C1 segment of cervical spinal cord (tissue), 14 donors: ENCODE data around the gene GLP1R.

Source experiments
- DNase-seq, 14 donors: peaks; one replicate each; lab custom pipeline; 2025; lab: John Stamatoyannopoulos, UW

Gene GLP1R

DNA sequence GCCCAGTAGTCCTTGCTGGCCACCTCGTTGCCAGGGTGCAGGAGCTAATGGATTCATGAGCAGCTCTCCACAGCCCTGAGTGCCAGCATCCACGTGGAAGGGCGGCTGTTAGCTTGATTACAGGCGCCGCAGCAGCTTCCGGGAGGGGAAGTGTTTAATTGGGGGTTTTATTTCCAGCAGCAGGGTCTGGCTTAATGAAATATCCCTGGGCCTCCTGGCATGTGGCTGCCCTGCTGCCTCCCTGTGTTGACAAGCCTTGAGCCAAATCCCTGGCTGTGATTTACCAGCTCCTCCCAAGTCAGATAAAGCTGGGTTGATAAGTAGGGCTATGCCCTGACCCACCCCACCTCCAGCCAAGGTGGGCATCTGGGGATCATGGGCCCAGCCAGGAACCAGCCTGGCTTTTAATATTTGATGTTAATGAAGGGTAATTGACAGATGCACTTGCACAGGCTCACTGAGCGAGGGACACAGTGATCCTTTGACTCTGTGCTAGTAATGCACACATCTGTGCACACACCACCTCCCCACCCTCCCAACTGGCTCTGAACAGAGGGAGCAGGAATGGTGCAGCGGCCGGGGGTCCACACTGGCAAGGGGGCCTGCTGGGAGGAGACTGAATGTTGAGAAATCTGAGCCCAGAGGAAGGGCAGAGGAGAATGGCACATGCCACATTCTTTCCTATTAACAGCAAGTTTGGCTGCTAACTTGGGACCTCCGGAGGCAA is 13.6 kb downstream of the GLP1R start:
- no peak for DNase-seq

DNA sequence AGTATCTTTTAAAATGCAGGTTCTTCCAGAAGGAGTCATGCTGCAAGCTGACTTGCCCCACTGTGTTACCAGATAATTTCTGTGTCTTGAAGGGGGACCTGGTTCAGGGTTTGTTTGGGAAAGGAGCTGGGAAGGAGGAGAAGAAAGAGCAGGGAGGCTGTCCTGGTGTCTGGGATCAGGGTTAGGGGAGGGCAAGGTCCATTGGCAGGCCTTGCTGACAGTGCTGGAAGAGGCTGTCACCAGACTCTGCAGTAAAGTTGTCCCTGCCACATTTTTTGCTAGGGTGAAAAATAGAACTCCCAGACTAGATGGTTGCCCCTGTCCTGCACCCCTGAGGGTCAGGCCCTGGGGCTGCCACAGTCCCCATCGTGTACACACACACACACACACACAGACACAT is 14.9 kb downstream of the GLP1R start:
- no peak for DNase-seq

DNA sequence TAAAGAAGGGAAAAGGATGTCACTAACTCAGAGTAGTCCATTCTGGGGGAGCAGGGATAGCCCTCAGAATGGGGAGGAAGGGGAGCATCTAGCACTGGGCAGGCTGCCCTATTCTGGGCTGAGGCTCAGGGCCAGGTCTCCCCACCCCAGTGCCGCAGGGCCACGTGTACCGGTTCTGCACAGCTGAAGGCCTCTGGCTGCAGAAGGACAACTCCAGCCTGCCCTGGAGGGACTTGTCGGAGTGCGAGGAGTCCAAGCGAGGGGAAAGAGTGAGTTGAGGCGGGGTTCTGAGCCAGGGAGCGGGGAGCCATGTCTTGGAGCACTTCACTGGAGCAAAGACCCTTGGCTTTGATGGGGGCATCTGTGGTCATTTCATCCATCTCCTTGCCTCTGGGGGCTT is 17.0 kb downstream of the GLP1R start:
- DNase-seq, result no peak

DNA sequence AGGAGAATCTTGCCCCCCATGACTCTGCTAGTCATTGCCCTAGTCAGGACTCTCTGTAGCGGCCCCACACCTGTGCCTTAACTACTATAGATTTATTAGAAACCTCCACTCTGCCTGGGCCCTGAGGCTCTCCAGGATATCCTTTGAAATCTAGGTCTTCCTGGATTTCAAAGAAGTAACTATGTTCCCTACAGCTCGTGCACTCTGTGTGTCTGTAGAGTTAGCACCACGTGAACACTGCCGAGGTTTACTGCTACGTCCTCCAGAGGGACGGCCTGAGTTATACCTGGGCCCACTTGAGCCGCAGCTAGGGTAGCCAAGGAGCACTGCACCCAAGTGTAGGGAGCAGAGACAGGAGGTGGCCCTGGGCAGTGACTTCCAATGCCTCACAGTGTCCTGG is 19.8 kb downstream of the GLP1R start:
- no peak for DNase-seq

DNA sequence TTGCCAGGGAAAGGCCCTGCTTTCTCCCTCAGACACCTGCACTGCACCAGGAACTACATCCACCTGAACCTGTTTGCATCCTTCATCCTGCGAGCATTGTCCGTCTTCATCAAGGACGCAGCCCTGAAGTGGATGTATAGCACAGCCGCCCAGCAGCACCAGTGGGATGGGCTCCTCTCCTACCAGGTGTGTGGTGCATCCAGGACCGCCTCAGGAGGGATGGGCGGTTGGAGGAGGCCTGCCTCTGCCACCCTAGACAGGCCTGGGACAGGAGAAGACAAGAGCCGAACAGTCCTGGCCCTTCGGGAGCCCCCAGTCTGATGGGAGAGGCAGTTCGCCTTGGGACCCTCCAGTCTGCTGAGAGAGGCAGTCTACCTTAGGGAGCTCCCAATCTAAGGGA is 24.2 kb downstream of the GLP1R start:
- no peak for DNase-seq

DNA sequence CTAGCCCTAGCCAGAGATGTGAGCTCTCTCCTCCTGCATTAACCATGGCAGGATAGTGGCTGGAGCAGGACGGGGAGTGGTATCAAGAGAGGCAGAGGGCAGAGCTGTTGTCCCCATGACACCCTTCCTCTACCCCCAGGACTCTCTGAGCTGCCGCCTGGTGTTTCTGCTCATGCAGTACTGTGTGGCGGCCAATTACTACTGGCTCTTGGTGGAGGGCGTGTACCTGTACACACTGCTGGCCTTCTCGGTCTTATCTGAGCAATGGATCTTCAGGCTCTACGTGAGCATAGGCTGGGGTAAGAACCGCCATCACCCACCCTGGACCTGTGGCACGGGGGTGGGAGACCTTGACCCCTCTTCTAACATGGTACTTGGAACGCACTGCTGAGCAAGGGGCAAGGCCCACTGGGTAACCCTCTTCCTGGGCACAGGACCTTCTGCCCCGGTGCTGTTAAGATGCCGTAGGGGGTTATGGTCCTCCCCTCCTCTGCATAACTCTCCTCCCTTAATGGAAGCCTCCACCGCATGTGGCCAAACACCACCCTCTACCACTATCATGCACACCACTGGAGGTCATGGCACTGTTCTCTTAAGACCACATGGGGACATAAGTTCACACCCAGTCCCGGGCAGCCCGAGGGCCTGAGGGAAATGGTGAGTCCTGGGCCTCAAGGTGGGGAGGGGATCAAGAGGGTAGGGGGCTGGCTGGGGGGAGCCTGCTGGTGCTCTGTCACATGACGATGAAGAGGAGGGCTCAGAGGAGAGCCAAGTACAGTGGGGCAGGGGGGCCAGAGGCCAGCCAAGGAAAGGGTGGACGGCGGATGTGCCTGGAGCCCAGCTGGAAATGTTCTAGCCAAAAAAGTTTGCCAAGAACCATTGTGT is 25.1 kb downstream of the GLP1R start:
- DNase-seq, result no peak

DNA sequence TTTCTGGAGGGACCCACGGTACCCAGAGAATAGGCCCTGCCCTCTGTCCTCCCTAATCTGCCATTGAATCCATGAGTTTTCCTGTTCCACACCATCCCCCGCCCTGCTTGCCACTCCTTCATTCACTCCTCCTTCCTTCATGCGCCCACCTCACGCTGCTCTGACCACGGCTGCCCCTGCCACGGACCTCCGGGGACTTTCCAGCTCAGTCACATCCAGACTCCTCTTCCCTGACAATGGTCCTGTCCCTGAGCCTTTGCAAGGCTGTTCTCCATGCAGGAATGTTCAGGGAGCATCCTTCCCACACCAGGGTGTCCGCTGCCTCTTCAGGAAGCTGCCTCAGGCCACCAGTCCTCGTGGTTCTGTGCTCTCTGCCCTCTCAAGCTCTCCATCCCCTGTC is 25.9 kb downstream of the GLP1R start:
- no peak for DNase-seq

DNA sequence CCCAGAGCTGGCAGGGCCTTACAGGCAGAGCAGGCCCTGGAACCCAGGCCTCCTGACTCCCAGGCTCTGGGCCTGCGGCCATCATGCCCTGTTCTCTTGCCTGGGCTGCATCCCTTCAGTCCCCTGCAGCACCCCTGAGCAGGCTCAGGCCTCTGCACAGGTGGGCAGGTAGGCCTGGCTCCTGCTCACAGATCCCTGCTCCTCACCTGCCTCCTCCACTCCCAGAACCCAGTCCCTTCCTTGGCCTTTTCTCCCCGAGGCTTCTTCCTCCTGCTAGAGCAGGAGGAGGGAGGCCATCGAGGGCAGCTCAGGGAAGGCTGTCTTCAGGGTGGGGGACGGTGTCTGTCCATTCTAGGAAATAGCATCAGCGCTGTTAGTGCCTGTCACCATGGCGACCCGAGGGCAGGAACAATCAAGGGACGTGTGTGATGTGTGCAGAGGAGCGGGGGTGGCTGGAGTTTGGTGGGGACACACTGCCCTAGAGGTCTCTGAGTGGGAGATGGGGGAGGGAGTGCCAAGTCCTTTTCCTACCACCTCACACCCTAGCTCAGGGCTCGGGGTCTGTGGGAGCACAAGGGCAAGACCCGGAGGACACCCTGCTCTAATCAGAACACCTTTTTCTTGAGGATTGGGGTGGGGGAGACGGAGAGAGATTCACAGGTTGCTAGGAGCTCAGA is 26.6 kb downstream of the GLP1R start:
- DNase-seq, result no peak

DNA sequence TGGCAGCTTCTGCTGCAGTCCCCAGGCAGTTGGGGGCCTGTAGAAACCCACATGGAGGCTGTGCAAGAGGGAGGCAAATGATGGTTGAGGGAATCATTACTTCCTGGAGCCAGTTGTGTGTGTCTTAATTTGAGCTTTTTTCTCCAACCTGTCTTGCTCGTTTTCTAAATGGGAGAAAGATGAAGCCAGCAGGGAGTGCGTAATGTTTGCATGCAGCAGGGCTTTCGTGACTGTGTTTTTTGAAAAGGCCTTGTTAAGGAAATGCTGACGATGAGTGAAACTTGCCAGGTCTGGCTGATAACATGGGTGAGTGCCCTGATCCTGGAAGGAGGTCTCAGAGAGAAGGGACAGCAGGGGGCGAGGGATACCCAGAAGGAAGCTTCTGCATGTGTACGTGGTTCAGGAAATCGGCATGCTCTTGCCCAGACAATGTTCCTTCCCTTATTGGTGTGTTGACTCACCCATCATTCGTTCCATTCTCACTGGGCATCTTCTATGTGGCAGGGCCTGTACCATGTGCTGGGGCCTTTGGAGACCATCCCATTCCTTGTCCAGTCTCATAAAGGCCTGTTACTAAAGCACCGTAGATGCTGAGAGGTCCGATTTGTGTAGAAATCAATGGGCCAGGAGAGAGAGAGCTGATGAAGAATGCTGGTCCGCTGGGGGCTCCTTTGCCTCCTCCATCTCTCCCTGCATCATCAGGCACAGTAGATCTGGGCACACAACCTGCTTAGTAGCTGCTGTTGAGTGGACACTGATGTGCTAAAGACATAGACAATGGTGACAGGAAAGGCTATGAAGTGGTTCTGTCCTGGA is 27.4 kb downstream of the GLP1R start:
- no peak for DNase-seq

DNA sequence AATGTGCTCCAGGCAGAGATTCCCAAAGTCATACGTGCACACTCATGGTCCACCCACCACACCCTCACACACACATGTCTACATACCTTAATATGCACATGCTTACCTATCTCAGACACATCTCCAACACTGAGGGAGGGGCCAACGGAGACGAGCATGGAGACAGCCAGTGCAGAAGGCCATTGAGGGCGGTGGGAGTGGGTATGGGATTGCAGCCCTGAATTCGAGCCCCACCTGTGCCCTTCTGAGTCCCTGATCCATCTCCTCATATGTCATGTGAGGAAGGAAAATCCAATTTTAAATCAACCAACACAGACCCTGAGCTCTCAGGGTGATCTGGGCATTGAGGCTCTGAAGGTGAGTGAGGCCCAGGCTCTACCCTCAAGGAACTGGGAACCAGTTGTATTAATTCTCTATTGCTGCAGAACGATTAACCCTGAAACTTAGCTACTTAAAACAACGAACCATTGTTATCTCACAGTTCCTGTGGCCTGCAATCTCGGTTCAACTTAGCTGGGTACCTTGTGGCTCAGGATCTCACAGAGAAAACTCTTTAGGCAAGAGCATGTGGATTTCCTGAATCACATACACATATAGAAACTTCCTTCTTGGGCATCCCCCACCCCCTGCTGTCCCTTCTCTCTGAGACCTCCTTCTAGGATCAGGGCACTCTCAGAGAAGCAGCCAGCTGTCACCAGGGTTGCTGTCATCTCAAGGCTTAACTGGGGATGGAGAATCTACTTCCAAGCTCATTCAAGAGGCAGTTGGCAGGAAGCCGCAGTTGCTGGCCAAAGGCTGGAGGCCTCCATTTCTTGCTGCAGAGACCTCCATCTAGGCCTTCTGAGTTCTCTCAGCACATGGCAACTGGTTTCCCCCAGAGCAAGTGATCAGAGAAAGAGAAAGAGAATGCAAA is 28.3 kb downstream of the GLP1R start:
- DNase-seq, result no peak

DNA sequence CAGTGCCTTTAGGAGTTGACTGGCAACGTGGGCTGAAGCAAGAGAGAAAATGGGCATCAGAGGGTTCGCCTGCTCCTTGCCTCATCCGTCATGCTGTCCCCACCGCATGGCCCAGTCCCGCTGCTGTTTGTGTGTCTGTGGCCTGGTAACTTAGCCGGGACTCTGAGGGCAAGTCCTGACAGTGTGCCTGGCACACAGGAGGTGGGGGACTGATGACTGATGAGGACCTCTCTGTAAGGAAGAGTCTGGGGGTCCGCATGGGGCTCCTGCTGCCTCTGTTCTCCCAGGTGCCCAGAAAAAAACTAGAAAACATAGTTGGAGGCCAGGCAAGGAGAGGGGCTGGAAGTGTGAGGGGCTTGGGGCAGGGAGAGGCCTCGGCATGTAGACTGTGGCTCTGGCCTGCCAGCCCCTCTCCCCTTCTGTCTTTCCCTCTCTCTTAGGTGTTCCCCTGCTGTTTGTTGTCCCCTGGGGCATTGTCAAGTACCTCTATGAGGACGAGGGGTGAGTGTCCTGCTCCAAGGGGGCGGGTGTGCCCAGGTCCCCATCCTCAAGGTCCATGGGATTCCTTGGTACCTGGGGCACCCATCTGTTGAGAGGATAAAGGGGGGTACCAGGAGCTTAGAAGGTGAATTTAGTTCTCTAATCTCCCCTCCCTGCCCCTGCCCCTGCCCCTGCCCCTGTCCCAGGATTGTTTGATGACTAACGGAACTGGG is 29.5 kb downstream of the GLP1R start:
- no peak for DNase-seq

DNA sequence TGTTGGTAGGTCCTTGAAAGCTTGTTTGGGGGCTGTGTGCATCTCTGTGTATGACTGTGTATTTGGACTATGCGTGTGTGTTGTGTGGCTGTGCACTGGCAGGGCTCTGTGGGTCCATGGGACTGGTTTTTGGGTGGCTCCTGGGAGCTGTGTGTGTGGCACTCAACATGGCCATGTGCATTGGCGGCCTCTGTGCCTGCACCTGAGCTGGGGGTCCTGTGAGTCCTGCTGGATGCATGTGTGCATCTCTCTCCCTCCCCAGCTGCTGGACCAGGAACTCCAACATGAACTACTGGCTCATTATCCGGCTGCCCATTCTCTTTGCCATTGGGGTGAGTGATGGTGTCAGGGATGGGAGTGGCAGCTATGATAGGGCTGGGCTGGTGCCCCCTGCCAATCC is 30.1 kb downstream of the GLP1R start:
- no peak for DNase-seq

DNA sequence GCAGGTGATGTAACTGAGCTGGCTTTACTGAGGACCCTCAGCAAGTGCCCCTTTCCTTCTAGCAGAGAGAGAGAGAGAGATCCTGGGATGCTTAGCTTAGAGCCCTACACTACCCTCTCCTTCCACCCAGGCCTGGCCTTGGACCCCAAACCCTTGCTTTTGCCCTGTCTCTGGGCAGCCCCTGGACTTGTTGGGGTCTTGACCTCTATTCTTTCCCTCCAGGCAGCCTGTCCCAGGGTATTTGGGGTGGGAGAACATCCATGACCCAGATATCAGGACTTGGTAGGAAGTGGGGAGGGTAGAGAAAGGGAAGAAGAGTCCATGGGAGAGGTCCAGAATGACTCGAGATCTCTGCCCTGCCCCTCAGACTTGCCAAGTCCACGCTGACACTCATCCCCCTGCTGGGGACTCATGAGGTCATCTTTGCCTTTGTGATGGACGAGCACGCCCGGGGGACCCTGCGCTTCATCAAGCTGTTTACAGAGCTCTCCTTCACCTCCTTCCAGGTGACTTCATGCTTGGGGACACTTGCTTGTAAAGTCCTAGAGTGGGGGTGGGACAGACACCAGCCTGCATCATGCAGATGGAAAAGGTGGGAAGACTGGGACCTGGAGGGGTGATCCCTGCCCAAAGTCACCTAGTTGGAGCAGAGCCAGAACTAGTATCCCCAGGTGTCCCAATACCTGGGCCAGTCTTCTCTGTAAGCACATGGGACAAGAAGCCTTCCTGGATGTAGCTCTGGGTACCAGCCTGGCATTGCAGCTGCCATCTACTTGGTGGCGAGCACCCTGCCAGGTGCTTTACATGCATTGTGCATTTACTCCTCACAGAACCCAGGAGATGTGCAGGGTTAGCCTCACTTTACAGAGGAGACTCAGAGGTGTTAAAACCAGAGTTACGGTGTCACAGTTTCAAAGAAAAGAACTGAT is 30.9 kb downstream of the GLP1R start:
- DNase-seq, result no peak

DNA sequence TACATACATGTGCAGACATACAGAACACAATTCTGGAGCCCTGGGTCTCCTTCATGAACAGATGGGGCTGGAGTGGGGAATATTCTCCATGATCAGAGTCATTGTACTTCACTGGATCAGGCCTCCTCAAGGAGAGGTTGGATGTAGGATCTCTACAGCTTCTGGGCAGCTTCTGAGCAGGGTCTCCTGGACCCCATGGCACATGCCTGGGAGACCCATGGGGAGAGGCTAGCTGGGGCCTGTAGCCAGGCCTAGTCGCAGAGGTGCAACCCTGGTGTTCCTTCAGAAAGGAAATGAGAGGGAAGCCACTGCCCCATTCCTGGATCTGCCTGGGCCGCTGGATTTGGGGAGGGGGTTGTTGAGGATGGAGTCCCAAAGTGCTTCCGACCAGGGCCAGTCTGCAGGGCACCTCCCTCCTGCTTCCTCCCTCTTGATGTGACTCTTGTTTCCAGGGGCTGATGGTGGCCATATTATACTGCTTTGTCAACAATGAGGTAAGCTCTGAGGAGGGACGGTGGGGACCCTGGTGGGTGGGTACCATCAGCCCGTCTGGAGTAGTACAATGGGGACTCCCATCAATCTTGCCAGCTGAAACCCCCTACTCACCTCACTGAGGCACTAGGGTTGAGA is 31.8 kb downstream of the GLP1R start:
- no peak for DNase-seq

DNA sequence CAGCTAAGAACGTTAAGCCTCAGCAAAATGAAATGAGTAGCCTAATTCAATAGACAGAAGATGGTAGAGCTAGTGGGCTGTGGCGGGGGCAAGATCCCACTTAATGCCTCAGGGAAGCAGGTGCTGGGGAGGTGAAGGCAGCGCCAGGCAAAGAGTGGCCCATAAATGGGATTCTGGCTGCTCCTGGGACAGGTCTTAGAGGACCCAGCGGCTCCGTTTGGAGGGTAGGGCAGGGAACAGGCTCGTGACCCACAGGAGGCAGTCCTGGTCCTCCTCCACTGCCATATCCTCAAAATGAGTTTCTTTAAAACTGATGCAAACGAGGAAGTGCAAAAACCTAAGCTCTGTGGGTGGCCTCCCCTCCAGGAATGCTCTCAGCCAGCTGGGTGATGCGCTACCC is 33.7 kb downstream of the GLP1R start:
- no peak for DNase-seq

DNA sequence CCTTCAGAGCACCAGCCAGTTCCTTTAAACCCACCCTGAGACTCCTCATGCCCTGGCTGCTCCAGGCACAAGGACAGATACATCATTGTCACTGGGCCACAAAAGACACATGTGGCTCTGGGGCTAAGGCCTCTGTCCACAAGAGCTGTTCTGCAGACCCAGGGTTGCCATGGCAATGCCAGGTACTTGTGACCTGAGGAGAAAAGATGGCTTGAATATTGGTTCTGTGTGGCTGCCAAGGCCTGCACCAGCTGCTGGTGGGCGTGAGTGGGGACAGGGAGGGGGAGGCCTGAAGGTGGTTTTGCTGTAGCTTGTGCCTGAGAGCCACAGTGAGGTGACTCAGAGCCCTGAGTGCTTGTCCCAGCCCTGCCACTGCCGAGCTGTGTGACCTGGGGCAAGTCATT is 34.7 kb downstream of the GLP1R start:
- DNase-seq, result no peak

DNA sequence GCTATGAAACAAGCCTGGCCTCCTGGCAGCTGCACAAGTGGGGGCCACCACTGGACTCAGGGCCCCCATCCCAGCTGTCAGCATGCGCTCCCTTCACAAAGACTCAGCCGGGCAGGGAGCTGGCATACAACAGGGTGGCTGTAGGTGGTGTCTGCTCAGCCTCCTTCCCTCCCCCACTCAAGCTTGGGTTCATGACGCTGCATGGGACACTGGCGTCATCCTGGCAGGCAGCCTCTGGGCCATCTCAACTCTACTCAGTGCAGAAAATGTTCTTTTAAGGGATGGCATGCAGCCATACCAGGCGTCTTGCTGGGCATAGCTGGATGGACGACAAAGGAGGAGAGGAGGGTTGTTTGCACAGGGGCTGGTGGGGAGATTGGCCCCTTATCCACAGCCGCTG is 35.9 kb downstream of the GLP1R start:
- peak in 8 of 14 donors; percentile 2 to 42 (median 19) for DNase-seq

DNA sequence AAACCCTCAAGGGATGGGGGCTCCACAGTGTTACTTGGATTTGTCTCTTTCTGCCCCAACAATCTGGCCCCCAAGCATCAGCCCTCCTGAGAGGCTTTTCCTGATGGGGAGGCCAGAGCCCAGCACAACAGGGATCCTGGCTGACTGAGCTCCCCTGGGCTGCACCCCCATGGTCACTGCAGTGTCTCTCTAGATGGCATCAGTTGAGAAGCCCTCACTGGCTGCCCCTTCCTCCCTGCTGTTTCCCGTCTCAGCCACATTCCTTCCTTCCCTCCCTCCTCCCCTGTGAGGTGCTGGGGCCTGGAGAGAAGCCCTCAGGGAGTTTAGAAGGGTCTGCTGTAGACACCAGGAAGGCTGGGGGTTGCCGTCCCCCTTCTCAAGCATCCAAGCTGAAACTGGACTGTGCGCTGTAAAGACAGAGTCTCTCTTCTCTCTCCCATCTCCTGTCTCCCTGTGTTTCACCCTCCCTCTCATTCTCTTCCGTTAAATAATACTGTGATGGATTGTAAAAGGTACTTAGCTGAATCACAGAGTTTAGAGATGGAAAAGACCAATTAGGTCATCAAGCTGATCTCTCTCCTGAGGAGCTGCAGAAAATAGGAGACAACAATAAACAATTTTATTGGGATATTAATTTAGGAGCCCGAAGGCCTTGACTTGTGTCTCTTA is 36.7 kb downstream of the GLP1R start:
- no peak for DNase-seq
